NCI-H345 treated with DMSO at 0.1 percent for 48 hours (cell line): ENCODE measurements around the gene MYBPC1.
A peak's percentile ranks its signal among the peaks of the same experiment; 100 is the strongest.

Source experiments
- DNase-seq: peaks from one replicate; lab custom pipeline; 2025; ENCODE audit not compliant: unreplicated experiment; lab: John Stamatoyannopoulos, UW

MYBPC1 gene

GRCh38 chr12:101598483-101598882 is 3.7 kb downstream of the MYBPC1 start:
- DNase-seq, result no peak

GRCh38 chr12:101599311-101599710 is 4.5 kb downstream of the MYBPC1 start:
- no peak for DNase-seq

GRCh38 chr12:101599771-101600484 is 5.2 kb downstream of the MYBPC1 start:
- no peak for DNase-seq

DNA sequence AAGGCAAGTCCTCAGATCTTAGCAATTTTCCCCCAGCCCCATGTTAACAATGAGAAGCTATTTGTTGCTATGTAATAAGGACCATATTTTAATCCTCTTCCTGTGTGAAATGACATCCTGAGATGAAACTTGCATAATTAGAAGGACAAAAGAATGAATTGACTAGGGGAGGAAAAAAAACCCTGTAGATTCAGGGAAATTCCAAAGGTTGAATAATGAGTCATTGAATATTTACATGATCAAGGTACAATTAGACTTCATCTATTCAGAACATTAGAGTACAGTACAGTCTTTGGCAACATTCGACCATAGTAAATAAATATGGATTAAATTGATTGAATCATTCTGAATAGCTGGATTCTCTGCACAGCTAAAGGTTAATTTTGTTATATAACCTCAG is 9.4 kb downstream of the MYBPC1 start:
- DNase-seq, result no peak

GRCh38 chr12:101607894-101608293 is 13.1 kb downstream of the MYBPC1 start:
- DNase-seq, result no peak

- DNase-seq, result no peak
These were observed 13.7 kb downstream of the MYBPC1 start for GRCh38 chr12:101608301-101609133.

DNA sequence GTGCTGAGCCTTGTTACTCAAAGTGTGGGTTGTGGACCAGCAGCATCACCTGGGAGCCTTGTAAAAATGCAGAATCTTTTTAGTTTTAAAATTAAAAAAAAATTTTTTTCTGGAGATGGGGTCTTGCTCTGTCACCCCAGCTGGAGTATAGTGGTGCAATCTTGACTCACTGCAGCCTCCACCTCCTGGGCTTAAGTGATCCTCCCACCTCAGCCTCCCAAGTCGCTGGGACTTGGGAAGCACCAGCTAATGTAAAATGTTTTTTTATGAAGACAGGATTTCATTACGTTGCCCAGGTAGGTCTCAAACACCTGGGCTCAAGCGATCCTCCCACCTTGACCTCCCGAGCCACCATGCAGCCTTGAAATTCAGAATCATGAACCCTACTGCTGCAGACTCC is 14.4 kb downstream of the MYBPC1 start:
- no peak for DNase-seq

GRCh38 chr12:101612160-101612916 is 17.6 kb downstream of the MYBPC1 start:
- no peak for DNase-seq

DNA sequence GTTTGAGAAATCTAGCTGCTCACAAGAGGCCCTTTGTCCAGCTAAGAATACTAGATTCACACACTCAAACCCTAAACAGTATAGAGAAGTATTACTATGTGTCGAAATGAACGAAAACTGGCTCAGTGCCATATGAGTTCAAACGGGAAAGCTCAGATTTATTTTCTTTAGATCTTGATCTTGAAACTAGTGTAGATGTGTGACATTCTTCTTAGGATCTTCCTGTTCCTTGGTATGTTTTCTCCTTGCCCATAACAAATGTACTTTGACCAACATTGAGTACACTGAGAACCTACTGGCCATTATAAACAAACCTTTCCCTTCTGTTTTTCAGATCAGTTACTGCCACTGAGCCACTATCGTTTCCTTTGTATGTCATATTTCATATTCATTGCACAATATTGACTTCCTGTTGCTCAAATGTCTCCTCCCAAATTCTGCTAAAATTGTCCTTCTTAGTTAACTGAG is 21.3 kb downstream of the MYBPC1 start:
- no peak for DNase-seq

DNA sequence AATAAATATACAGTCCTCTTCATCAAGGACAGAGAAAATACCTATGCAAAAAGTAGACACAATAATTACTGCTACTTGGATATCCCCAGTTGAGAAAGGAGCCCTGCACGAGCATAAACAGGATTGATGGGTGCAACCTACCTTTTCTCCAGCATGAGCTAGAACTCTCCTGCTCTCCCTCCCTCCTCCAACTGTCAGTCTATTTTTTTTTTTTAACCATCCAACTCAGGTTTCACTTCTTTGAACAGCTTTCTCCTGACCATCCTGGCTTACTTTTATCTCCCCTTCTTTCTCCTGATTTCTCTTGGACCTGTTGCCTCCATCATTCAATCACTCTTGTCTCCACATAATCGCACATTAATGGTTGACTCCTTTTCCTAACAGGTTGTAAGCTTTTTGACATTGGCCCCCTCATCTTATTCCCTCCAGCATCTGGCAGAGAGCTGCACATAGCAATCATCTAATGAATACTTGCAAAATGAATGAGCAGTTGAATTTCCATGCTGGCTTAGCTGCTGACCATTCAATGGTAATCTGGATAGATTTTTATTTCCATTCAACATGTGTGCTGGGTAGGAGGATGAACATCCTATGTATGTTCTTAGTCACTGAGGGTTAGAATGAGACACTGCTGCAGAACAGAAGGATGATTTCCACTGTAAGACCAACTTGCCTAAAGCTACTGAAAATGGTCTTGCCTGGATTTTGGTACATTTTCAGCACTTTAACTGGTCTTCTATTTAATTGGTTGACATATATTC is 24.4 kb downstream of the MYBPC1 start:
- DNase-seq, result no peak

DNA sequence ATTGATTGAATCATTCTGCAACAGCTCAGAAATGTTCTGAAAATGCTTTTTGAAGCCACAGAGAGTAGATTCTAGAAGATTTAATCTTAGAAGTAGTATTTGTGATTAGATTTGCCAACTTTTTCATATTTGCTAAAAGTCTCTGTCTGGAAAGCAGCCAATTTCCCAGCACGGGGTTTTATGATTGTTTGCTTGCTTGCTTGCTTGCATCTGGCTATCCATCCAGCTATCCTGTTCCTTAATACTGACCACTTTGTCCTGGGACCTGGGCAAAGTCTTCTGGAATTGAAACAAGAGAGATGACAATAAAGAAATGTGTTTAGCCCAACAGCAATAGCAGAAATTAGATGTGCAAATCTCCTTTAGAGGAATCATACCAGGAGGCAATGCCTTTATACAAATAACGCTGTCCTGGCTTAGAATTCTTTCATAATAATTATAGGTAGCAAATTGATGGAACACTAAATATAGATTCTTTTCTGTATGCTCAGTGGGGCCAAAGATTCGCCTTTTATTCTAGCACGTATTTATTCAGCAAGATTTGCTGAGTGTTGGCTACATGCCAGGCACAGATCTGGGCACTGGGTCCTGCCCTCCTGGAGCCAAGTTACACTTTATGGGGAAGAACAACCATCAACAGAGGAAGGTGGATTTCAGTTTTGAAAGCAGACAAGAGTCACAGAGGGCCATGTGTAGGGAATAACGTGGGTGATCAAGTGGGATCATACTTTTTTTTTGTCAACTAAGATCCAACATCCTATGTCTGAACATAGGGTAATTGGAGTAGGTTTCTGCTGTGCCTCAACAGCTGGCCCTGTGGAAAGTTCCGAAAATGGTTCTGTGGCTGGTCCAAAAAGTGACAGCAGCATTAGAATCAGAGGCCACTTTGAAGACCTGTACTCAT is 25.3 kb downstream of the MYBPC1 start:
- DNase-seq, result peak; percentile 12

- DNase-seq, result no peak
These were observed 26.0 kb downstream of the MYBPC1 start for GRCh38 chr12:101620762-101621133.

GRCh38 chr12:101628676-101629075 is 33.9 kb downstream of the MYBPC1 start:
- DNase-seq, result no peak

DNA sequence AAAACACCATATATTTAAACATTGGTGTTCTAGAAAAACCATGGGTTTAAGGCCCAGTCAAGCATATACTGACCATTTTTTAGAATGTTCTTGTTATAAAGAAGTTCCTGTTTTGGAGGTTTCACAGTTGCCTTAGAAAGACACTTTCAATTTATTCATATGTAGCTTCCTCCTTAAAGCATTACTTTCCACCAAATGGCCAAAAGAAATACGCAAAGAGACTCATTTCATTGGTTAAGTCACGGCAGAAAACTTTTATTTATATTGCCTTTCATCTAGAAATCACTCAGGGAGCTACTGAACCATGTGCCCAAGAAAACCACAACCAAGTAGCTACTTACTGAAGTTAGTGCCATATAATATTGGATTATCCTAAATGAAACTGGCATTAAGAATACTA is 40.0 kb downstream of the MYBPC1 start:
- DNase-seq, result no peak

GRCh38 chr12:101637936-101638335 is 43.2 kb downstream of the MYBPC1 start:
- DNase-seq, result no peak

DNA sequence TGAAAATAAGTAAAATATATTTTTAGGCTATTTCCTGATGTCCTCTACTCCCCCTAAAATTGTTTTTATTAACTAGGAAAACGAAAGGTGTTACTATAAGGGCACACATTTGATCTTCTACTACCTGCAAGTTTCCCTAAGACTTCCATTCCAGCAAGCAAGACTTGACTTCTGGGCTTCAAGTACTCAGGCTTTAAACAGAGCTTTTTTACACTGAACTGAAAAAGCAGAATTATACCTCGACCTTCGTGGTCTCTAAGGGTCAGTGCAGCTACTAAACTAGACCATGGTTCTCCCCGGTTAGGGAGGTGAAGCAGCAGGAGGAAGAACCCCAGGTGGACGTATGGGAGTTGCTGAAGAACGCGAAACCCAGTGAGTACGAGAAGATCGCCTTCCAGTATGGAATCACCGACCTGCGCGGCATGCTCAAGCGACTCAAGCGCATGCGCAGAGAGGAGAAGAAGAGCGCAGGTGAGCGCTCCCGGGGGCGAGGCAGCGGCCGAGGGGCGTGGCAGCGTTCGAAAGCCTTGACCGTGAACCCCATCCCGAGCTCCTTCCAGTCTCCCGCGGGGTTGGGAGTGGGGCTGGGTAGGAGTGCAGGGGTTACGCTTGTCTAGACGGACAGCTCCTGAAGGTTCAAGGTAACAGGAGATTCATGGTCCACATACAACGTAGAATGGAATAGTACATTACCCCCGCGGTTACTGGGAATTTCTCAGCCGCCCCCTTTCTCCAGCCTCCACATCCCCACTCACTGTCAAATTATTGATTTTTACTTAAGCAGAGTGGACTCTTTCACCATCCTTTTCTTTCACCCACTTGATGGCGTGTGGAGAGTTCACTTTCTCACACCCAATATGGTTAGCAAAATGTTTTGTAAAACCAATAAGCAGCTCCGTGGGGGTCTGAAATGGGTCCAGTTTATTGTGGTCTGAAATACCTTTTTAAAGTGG is 47.6 kb downstream of the MYBPC1 start:
- peak; percentile 75 for DNase-seq

DNA sequence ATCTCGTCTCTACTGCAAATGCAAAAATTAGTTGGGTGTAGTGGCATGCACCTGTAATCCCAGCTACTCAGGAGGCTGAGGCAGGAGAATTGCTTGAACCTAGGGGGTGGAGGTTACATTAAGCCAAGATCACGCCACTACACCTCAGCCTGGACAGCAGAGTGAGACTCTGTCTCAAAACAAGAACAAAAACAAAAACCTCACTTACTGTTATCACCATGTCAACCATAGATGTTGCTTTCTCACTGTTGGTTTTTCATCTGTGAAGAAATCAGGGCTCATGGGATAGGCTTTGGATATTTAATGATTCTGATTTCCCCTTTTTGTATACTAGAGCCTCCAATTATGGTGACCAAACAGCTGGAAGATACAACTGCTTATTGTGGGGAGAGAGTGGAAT is 52.9 kb downstream of the MYBPC1 start:
- DNase-seq, result no peak

DNA sequence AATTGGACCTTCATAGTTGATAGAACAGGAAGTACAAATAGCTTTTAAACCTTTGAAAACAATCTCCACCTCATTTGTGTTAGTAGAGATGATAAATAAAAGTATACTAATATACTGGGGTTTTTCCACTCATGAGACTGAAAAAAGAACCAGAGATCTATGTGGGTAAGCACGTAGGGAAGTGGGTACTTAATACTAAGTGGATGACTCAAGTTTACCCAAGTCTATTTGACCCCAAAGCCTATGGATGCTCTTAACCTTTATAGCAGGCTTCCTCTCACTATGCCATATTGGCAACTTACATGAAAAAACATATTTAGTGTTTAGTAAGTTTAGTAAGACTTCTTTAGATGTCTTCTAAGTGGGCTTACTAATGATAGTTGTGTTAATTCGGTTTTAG is 53.4 kb downstream of the MYBPC1 start:
- no peak for DNase-seq
